RPMI7951 (cell line): ENCODE results near the gene COA7. TPM values are rescaled to one million over a fixed set of nuclear protein-coding genes. Genes with fewer than 3 reads are reported as not detected.
A peak's percentile ranks its signal among the peaks of the same experiment; 100 is the strongest.

Experiments used
- DNase-seq: peaks from one replicate; pipeline ENCODE4 v3.0.0-alpha.2; 2012; ENCODE audit warnings: low read depth
- total RNA-seq: library from RNA; depleted of rRNA; stranded (reverse); fragments of >200 nt; shearing (Covaris generic); gene quantifications from 2 replicates; pipeline ENCODE4 v1.2.3, GENCODE V29; 2014

The COA7 gene
- total RNA-seq, 1 experiment from 2014 or later, result 10.0 TPM

DNA sequence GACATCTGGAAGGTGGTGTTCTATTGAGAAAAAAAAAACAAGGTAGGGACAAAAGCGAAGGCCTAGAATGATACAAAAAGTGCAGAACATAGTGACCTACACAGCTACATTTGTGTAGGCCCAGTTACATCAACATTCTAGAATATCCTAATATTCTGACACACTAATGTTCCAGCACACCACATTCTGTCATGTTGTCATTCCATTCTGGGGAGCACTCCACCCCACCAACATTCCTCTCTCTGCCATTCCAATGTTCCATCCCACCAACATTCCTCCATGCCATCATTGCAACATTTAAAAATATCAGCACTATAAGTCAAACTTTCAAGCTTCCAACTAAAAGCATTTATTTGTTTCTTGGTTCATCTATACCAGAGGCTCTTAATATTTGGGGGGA is 28.5 kb downstream of the COA7 start:
- DNase-seq, result no peak

DNA sequence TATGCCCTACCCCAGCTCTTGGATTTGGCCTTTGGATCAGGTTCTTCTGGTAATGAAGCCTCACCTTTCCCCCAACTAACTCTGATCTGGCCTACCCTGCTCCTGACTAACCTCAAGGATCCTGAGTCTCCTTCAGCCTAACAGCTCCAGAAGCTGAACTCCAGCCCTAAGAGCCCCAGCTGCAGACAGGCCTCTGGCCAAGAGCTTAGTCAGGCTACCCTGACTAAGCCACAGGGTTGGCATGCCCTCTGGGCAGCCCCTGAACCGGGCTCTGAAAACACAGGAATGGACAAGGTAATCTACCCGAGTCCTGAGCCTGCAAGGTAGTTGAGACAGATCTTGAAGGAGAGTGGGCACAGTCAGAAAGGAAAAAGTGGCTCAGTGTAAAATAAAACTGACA is 29.4 kb downstream of the COA7 start:
- DNase-seq, result peak; percentile 59

DNA sequence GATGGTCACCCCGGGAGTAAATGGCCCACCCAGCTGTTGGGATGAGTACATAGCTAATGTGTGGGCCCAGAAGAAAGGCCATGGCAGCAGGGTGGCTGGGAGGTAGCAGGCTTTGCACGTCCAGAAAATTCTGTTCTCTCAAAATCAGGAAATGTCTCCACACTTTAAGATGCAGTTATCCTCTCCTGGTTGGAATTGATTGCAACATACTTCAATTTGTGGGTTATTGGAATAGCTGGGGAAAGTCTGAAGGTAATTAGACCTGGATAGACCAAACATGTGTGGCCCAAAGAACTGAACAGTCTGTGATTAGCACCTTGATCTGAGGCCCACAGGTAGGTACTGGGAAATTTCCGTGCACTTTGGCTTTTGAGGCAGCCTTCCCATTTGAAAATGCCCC is 30.2 kb downstream of the COA7 start:
- no peak for DNase-seq

DNA sequence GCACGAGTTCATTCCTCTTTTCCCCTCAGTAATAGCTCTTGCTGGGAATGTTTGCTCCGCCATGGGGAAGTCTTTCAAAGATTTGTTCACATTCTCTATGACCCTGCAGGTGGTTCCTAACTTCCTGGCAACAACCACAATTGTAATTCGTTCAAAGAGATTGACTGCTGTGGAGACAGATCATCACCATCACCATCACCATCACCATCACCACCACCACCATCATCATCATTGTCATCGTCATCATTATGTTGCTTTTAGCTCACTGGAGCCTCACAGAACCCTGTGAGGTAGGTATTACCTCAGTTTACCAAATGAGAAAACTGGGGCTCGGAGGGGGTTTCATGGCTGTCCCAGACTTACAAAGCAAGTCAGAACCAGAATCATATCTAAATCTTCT is 30.9 kb downstream of the COA7 start:
- no peak for DNase-seq

DNA sequence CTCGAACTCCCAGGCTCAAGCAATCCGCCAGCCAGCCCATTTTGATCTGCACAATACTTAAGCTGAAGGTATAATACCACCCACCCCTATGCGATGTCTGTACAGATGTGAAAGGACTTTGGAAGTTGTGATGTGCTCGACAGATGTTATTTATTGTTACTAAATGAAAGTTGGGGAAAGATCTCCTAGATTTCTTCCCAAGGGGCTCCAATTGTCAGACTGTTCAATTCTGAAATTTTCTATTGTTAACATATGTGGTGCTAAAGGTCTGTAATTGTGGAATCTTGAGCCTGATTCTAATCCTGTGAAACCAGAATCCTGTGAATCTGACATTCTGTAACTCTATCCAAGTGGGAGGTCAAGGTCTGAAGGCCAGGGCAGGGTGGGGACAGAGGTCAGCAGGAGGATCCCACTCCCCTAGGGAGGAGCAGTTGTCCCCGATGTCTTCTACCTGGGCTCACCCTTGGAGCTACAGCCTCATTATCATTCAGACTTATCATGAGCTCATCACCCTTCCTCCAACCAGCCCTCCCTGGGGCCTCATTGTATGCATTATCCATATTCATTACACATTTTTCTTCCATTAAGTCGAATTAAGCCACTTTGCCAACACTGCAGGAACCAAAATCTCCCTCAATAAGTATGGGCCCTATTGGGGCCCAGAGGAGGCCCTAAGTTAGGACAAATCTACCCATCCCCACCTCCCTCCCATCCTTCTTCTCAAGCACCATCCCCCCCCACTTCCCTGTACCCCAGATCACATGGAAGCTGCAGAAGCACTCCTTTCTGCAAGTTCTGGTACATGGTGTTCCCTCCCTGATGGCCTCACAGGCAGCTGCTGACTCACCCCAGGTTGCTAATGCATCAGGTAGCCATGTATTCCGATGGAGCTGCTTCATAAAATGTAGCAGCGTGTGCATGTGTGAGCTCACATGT is 32.9 kb downstream of the COA7 start:
- DNase-seq, result no peak

DNA sequence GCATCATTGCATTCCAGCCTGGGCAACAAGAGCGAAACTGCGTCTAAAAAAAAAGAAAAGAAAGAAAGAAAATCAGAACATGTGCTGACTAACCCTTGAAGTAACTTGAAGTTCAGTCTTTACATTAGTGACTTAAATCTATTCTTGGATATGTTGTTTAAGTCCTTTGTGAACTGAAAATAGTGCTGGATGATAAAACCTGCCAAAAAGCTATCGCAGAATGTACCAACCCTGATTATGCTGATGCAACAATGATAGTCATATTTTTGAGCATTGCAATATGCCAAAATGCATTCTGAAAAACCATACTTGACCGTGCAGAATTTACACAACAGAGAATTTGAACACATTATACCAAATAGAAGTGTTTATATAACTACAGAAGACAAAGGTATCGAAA is 34.4 kb downstream of the COA7 start:
- DNase-seq, result no peak

DNA sequence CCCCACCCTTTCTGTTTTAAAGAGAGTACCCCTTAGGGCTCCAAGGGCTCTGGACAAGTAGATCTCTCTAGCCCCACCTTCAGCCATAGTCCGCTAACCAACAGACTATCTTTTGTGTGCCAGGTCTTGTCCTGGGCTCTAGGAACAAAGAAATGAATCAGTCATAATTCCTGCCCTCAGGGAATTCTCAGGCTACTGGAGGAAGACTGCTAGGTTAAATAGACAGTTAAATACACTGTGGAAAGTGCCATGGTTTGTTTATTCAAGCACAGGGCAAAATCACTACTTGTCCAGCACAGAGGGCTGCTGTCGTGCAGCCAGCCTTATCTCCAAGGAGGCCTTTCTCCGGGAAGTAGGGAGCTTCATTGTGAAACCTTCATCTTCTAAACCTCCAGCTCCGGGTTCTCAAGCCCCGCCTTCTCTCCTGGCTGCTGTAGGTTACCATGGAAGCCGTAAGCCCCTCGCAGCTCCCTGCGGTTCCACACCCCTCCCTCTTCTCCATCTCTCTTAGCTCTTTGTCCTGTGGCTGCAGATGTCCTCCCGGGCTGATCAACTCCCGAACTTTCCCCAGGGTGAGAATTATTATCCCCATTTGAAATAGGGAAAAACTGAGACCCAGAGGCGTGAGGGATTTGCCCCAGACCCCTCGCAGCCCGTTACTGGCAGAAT is 35.4 kb downstream of the COA7 start:
- DNase-seq, result peak; percentile 97

DNA sequence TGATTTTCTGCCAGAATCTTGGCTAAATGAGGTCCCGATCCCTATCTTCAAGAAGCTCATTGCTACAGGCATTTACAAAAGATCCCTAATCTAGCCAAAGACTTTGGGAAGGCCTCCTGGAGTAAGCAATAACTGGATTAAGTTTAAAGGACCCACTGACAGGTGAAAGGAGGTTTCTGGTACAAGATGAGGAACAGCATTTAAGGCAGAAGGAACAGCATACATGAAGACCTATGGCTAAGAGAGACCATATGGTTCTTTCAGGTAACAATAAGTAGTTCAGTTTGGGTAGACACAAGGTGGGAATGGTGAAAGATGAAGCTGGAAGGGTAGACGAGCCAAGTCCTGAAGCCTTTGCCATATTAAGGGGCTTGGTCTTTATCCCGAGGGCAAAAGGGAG is 37.3 kb downstream of the COA7 start:
- DNase-seq, result no peak

DNA sequence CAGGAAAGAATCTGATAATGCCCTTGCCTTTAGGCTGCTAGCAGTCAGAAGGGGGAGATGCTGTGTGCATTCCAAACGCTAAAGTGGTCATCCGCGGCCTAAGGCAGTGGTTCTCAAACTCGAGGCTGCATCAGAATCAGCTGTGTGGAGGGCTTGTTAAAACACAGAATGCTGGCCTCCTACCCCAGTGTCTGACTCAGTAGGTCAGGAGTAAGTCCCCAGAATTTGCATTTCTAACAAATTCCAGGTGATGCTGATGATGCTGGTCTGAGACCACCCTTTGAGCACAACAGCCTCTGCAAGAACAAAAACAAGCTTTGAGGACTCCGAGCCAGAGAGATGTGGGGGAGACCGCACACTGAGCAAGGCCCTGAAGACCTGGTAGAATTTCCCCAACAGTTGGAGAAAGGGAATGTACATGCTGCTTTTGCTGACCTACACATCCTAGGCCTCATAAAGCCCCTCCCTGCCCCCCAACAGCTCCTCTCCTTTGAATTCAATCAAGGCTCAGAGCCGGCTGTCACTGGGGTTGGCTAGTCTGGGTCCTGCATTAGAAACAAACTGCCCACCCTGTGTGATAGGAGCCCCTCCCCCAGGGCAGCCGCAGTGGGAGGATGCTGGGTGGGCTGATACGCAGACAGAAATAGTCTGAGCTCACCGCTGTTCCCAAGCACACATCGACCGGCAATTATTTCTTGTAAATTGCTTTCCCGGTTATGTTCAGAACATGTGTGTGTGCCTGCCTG is 38.1 kb downstream of the COA7 start:
- DNase-seq, result peak; percentile 29

DNA sequence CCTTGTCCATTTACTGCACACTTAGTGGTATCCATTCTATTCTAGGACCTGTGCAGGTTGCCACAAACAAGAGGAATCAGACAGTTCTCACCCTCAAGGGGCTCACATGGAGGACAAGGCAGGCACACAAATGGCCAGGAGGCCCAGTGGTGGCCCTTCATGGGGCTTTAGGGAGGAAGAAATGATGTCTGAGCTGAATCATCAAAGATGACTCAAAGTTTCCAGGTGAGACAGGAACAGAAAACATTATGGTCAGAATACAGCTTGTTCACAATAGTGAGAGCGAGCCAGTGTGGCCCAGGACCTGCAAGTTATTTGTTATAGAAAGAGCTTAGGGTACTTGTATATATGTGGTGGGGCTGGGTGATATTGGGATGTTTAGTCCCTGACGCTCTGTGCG is 38.8 kb downstream of the COA7 start:
- no peak for DNase-seq

DNA sequence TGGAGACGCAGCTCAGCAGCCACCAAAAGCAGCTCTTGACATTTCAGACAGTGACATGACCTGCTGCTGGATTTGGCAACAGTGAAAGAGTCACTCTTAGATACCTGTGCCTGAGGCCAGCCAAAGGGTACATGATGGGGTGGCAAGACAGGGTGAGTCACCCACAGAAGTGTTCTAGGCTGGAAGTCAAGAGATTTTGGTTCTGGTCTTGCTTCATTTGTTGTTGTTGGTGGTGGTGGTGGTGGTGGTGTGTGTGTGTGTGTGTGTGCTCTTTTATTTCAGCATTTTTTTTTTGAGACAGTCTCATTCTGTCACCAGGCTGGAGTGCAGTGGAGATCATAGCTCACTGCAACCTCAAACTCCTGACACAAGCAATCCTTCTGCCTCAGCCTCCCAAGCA is 39.4 kb downstream of the COA7 start:
- peak; percentile 34 for DNase-seq

DNA sequence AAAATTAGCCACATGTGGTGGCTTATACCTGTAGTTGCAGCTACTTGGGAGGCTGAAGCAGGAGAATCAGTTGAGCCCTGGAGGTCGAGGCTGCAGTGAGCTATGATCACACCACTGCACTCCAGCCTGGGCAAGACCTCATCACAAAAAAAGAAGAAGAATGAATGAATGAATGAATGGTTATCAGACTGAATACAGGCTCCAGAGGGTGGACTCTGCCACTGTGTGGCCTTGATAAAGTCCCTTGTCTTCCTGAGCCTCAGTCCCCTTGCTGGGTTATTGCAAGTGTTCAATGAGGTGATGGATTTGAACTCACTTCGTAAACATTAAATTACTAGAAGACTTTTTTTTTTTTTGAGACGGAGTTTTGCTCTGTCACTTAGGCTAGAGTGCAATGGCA is 40.4 kb downstream of the COA7 start:
- no peak for DNase-seq

DNA sequence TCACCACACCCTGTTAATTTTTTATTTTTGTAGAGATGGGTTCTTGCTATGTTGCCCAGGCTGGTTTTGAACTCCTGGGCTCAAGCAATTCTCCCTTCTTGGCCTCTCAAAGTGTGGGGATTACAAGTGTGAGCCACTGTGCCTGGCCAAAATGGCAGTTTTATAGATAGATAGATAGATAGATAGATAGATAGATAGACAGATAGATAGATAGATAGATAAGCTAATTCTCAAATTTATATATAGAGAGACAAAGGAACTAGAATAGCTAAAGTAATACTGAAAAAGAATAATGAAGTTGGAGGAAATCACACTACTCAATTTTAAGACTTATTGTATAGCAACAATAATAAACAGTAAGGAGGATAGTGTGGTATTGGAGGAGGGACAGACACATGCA is 44.1 kb downstream of the COA7 start:
- DNase-seq, result no peak

DNA sequence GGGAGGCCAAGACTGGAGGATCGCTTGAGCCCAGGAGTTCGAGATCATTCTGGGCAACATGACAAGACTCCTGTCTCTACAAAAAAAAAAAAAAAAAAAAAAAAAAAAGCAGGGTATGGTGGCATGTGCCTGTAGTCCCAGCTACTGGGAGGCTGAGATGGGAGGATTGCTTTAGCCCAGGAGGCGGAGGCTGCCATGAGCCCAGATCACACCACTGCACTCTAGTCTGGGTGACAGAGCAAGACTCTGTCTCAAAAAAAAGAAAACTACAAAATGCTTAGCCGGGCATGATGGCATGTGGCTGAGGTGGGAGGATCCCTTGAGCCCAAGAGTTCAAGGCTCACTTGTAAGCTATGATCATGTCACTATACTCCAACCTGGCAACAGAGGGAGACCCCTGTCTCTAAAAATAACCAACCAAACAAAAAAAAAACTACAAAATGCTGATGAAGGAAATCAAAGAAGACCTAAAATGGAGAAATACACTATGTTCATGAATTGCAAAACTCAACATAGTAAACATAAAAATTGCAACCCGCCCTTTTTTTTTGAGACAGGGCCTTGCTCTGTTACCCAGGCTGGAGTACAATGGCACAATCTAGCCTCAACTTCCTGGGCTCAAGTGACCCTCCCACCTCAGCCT is 44.8 kb downstream of the COA7 start:
- no peak for DNase-seq

DNA sequence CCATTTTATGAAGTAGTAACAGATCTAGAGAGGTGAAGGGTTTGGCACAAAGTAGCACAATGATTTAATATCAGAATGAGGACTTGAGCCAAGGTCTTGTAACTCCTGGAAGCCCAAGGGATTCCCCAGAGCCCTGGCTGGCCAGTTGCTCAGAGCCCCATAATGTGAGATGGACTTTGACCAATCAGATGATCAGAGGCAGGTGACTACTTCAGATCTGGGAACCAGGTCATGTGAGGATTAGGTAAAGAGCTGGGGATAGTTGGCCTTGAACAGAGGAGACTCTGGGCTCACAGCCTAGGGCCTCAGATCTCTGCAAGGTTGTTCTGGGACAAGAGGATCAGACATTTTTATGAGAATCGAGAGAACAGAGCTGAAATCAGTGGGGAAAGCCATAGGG is 46.2 kb downstream of the COA7 start:
- DNase-seq, result no peak

DNA sequence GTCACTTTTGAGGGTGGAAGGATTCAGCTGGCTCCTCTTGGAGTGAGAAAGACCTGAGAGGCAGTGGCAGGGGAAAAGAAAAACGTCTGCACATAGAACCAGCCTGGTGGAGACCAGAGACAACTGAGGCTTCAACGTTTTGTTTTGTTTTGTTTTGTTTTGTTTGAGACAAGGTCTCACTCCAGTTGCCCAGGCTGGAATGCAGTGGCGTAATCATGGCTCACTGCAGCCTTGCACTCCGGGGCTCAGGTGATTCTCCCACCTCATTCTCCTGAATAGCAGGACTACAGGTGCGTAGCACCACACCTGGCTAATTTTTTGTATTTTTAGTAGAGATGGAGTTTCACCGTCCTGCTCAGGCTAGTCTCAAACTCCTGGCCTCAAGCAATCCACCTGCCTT is 52.9 kb downstream of the COA7 start:
- no peak for DNase-seq

DNA sequence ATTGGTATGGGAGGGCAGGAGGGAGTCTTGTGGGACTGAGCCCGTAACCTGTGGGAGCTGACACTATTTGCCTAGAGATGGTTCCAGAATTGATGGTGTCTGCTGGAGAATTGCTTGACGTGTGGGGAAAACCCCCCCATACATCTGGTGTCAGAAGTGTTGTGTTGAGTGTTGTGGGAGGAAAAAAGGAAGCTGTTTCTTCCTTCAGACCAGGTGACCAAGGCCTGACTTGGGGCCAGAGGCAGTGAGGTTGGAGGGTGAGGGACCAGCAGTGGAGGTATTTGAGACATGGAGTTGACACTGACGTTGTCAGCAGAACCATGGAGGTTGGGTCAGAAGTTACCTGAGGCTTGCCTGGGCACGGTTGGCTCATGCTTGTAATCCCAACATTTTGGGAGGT is 56.8 kb downstream of the COA7 start:
- DNase-seq, result no peak

DNA sequence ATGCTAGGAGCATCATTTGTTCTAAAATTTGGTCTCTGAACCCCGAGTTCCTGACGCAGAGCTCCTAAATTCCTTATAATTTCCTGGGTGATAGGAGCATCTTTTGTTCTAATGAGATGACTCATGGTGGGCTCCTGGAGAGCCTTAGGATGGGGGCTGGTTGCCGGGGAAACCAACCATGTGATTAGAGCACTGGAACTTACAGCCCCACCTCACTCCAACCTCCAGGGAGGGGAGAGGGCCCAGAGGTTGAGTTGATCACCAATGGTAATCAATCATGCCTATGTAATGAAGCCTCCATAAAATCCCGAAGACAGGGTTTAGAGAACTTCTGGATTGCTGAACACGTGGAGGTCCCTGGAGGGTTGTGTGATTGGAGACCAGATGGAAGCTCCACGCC is 57.5 kb downstream of the COA7 start:
- DNase-seq, result no peak

DNA sequence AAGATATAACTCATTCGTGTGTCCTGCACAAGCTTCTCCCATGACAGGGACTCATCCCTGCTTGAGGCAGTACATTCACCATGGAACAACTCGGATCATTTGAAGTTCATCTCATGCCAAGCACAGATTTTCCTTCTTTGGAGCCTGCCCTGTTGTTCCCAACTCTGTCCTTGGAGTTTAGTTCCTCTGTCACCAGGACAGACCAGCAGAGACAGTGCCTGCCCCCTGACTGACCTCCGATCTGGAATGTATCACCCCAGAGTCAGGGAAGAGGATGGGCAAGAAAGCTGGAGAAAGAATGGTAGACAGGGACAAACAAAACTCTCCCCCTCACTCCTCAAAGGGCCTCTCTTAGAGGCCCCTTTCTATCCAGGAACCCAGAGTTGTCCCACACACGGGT is 60.2 kb downstream of the COA7 start:
- no peak for DNase-seq

DNA sequence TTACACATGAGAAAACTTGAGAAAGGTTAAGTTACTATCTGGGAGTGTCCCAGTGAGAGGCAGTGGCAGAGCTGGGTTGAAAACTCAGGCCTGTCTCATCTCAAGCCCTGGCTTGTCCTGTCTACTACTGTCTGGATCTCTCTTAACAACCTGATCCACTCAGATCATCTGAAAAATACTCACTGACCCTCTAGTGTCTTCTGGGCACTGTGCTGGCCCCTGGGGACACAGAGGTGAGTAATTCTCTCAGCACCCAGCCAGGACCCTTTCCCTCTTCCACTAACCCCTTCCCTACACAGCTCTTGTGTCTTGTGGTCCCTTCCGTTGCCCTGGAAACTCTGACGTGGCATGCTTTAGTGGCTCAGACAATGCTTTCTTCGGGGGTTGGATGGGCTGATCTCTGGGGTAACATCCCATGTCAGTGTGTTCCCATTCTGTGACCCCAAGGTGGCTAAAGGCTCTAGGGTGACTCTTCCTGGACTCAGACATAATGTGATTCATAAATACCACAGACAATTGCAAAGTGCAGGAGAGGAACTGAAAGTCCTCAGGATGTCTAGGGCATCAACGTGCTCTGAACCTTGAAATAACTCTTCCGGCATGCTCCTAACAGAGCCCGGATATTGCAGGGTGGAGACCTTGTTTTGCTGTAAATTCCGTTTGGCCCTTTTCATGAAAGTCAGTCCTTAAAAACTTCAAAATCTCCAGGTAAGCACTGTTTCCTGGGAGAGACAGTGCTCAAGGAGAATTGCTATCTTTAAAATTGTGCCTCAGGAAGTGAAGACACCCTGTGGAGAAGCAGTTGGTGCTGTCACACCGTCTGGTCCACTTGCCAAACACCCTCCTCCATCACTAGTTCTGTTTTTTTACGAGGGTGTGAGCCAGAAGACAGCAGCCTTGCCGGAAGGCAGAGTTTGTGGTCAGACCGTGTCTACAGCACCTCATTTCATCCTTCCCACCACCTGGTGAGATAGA is 61.1 kb downstream of the COA7 start:
- peak; percentile 4 for DNase-seq
